Neuronal stem cell (in vitro differentiated cells): Measurements from ENCODE around the gene NFATC2.
A peak's percentile ranks its signal among the peaks of the same experiment; 100 is the strongest.

ENCODE experiments used
- DNase-seq: peaks from one replicate; pipeline ENCODE4 v3.0.0-alpha.2; 2013; ENCODE audit warnings: low spot score
- H2AFZ ChIP-seq: one replicate; pipeline ENCODE4 v1.6.1; 2013; ENCODE audit warnings: mild to moderate bottlenecking, low read length, inconsistent platforms
- H2AK5ac ChIP-seq: 2 replicates; pipeline ENCODE4 v1.6.1; 2013; ENCODE audit warnings: low read depth, mild to moderate bottlenecking, inconsistent platforms, low read length, moderate library complexity, mixed read lengths
- H2BK120ac ChIP-seq: 2 replicates; pipeline ENCODE4 v1.6.1; 2013; ENCODE audit warnings: low read depth, mild to moderate bottlenecking, inconsistent platforms, low read length, moderate library complexity, mixed read lengths
- H2BK12ac ChIP-seq: one replicate; pipeline ENCODE4 v1.6.1; 2013; ENCODE audit warnings: low read length, inconsistent platforms
- H2BK15ac ChIP-seq: 2 replicates; pipeline ENCODE4 v1.6.1; 2013; ENCODE audit warnings: mild to moderate bottlenecking, low read length, inconsistent platforms, mixed read lengths
- H2BK5ac ChIP-seq: one replicate; pipeline ENCODE4 v1.6.1; 2013; ENCODE audit warnings: inconsistent platforms, mild to moderate bottlenecking, low read length, moderate library complexity
- H3K14ac ChIP-seq: one replicate; pipeline ENCODE4 v1.6.1; 2013; ENCODE audit warnings: low read length, inconsistent platforms
- H3K18ac ChIP-seq: 2 replicates; pipeline ENCODE4 v1.6.1; 2013; ENCODE audit warnings: low read length, inconsistent platforms
- H3K23ac ChIP-seq: 2 replicates; pipeline ENCODE4 v1.6.1; 2013; ENCODE audit warnings: low read depth, mild to moderate bottlenecking, mixed read lengths, low read length, inconsistent platforms; ENCODE audit not compliant: poor library complexity
- H3K27ac ChIP-seq: replicated peaks from 3 replicates; pipeline ENCODE4 v1.5.1; 2013; ENCODE audit warnings: low read length, inconsistent platforms
- H3K27me3 ChIP-seq, 3 experiments: 2 replicates each; pipeline ENCODE4 v1.6.1; 2013; ENCODE audit warnings: low read length in 3 of 3, mild to moderate bottlenecking in 2 of 3, inconsistent platforms in 1 of 3, low read depth in 1 of 3, mixed read lengths in 1 of 3, moderate library complexity in 1 of 3; ENCODE audit not compliant: control insufficient read depth in 3 of 3, insufficient read depth in 3 of 3
- H3K36me3 ChIP-seq, 2 donors: replicated peaks in 1 of 2; 2 replicates each; pipeline ENCODE4 v1.6.1; 2013; ENCODE audit warnings: low read length in 2 of 2; ENCODE audit not compliant: control insufficient read depth in 2 of 2, insufficient read depth in 2 of 2
- H3K4ac ChIP-seq: 2 replicates; pipeline ENCODE4 v1.6.1; 2013; ENCODE audit warnings: inconsistent platforms, mild to moderate bottlenecking, low read length, moderate library complexity
- H3K4me1 ChIP-seq, 2 donors: 1 replicate in 1 of 2; 2 replicates in 1 of 2; pipeline ENCODE4 v1.6.1; 2013; ENCODE audit warnings: low read length in 2 of 2, low read depth in 1 of 2; ENCODE audit not compliant: control insufficient read depth in 2 of 2, insufficient read depth in 1 of 2
- H3K4me2 ChIP-seq: one replicate; pipeline ENCODE4 v1.6.1; 2013; ENCODE audit warnings: mild to moderate bottlenecking, low read length, inconsistent platforms; ENCODE audit not compliant: insufficient read depth, poor library complexity, severe bottlenecking
- H3K4me3 ChIP-seq, 2 donors: 2 replicates each; pipeline ENCODE4 v1.5.1; 2013; ENCODE audit warnings: low read length in 2 of 2, mild to moderate bottlenecking in 2 of 2, inconsistent platforms in 1 of 2, moderate library complexity in 1 of 2
- H3K79me1 ChIP-seq: one replicate; pipeline ENCODE4 v1.6.1; 2013; ENCODE audit warnings: low read depth, mild to moderate bottlenecking, inconsistent platforms, low read length, moderate library complexity
- H3K9ac ChIP-seq: one replicate; pipeline ENCODE4 v1.6.1; 2013; ENCODE audit warnings: mild to moderate bottlenecking, low read depth, low read length, inconsistent platforms; ENCODE audit not compliant: poor library complexity
- H3K9me3 ChIP-seq, 2 donors: replicated peaks in 1 of 2; 2 replicates each; pipeline versions ENCODE3 to v1.6.1; 2013; ENCODE audit warnings: low read length in 2 of 2, mild to moderate bottlenecking in 2 of 2, inconsistent platforms in 1 of 2, low read depth in 1 of 2, mixed read lengths in 1 of 2, moderate library complexity in 1 of 2; ENCODE audit not compliant: control insufficient read depth in 2 of 2, insufficient read depth in 1 of 2
- H4K8ac ChIP-seq: one replicate; pipeline ENCODE4 v1.6.1; 2013; ENCODE audit warnings: low read depth, mild to moderate bottlenecking, inconsistent platforms, low read length, moderate library complexity
- H4K91ac ChIP-seq: one replicate; pipeline ENCODE4 v1.6.1; 2013; ENCODE audit warnings: low read length, low read depth, mild to moderate bottlenecking, inconsistent platforms; ENCODE audit not compliant: poor library complexity
- WGBS, 2 donors: extraction: QIAGEN DNeasy Blood & Tissue Kit; methylation state at CpG; one replicate each; pipeline ENCODE4 v1.1.7; 2013; ENCODE audit warnings: missing lambda C conversion rate in 2 of 2, mixed read lengths in 1 of 2; ENCODE audit not compliant: insufficient read length in 2 of 2, insufficient replicate concordance in 1 of 2; ENCODE audit errors: extremely low coverage in 2 of 2; 5-methylcytosine and 5-hydroxymethylcytosine counted together

NFATC2 gene

GRCh38 chr20:51420805-51421204 lies 121.7 kb downstream of the NFATC2 start:
- no peak for DNase-seq
- Histone ChIP-seq H2BK15ac (no peak overlapping the region), H3K27ac (no peak overlapping the region), H3K14ac (no peak overlapping the region), H2AK5ac (no peak overlapping the region), H2BK120ac (no peak overlapping the region), H3K79me1 (no peaks in the 10 kb centered on the region), H4K91ac (no peak overlapping the region), H2BK5ac (no peak overlapping the region), H3K4me1 (peaks cover 5 to 20% of the 10 kb centered on the region in 2 donors), H3K4me2 (no peak overlapping the region), H3K4me3 (no peak overlapping the region), H3K23ac (no peak overlapping the region), H3K9me3 (no peaks in the 10 kb centered on the region), H4K8ac (no peak overlapping the region), H3K9ac (no peak overlapping the region), H3K36me3 (no peaks in the 10 kb centered on the region), H3K4ac (no peak overlapping the region), H2AFZ (no peak overlapping the region), H2BK12ac (no peak overlapping the region), H3K27me3 (no peaks in the 10 kb centered on the region), H3K18ac (no peak overlapping the region)
- WGBS, 2 donors: no CpG with 5 or more reads among the region's 3 CpGs

- no peaks in the 10 kb centered on the region for H3K79me1 ChIP-seq
- H3K4me3 ChIP-seq: no peak overlapping the region
- H3K9ac ChIP-seq: no peak overlapping the region
- no peaks in the 10 kb centered on the region for H3K36me3 ChIP-seq
- no peak overlapping the region for H4K91ac ChIP-seq
- H2AFZ ChIP-seq: no peak overlapping the region
- no peak overlapping the region for H3K14ac ChIP-seq
- no peak overlapping the region for H3K18ac ChIP-seq
- H3K27me3 ChIP-seq: no peaks in the 10 kb centered on the region
- H3K4me1 ChIP-seq: peaks cover 1 to 15% of the 10 kb centered on the region in 2 donors
- no peak overlapping the region for H2AK5ac ChIP-seq
- H2BK12ac ChIP-seq: no peak overlapping the region
- H3K4ac ChIP-seq: no peak overlapping the region
- no peak overlapping the region for H4K8ac ChIP-seq
- no peak overlapping the region for H2BK15ac ChIP-seq
- H3K4me2 ChIP-seq: no peak overlapping the region
- no peak overlapping the region for H3K23ac ChIP-seq
- no peak overlapping the region for H2BK5ac ChIP-seq
- WGBS, 2 donors: no CpG with 5 or more reads among the region's 1 CpG
- H3K9me3 ChIP-seq: no peaks in the 10 kb centered on the region
- DNase-seq: no peak
- no peak overlapping the region for H2BK120ac ChIP-seq
- no peak overlapping the region for H3K27ac ChIP-seq
Observed at GRCh38 chr20:51420111-51420510, 122.4 kb downstream of the NFATC2 start.

- H2BK120ac ChIP-seq: no peak overlapping the region
- DNase-seq: no peak
- H3K27ac ChIP-seq: no peak overlapping the region
- H4K8ac ChIP-seq: no peak overlapping the region
- no peaks in the 10 kb centered on the region for H3K9me3 ChIP-seq
- peaks cover 1 to 15% of the 10 kb centered on the region in 2 donors for H3K4me1 ChIP-seq
- WGBS, 2 donors: no CpG with 5 or more reads among the region's 4 CpGs
- H3K4me2 ChIP-seq: no peak overlapping the region
- H2AFZ ChIP-seq: peak overlapping the region; percentile 14
- H3K14ac ChIP-seq: no peak overlapping the region
- no peak overlapping the region for H2AK5ac ChIP-seq
- H3K36me3 ChIP-seq: no peaks in the 10 kb centered on the region
- no peaks in the 10 kb centered on the region for H3K27me3 ChIP-seq
- H3K9ac ChIP-seq: no peak overlapping the region
- H4K91ac ChIP-seq: no peak overlapping the region
- H3K79me1 ChIP-seq: no peaks in the 10 kb centered on the region
- no peak overlapping the region for H3K23ac ChIP-seq
- no peak overlapping the region for H3K4me3 ChIP-seq
- no peak overlapping the region for H2BK12ac ChIP-seq
- H3K4ac ChIP-seq: no peak overlapping the region
- no peak overlapping the region for H2BK5ac ChIP-seq
- no peak overlapping the region for H2BK15ac ChIP-seq
- no peak overlapping the region for H3K18ac ChIP-seq
Observed at GRCh38 chr20:51419646-51420045, 122.9 kb downstream of the NFATC2 start.

GRCh38 chr20:51419231-51419630 lies 123.3 kb downstream of the NFATC2 start:
- WGBS, 2 donors: no CpG with 5 or more reads among the region's 2 CpGs
- no peaks in the 10 kb centered on the region for H3K36me3 ChIP-seq

More at GRCh38 chr20:51419231-51419630, 123.3 kb downstream of the NFATC2 start:
- Histone ChIP-seq H2BK12ac (no peak overlapping the region), H3K4ac (no peak overlapping the region), H4K8ac (no peak overlapping the region), H3K27me3 (no peaks in the 10 kb centered on the region), H3K18ac (no peak overlapping the region), H3K14ac (no peak overlapping the region), H2BK15ac (no peak overlapping the region), H2BK5ac (no peak overlapping the region), H3K4me2 (no peak overlapping the region), H3K79me1 (no peaks in the 10 kb centered on the region), H3K4me3 (no peak overlapping the region), H4K91ac (no peak overlapping the region), H2AFZ (peak overlapping the region; percentile 14), H3K9me3 (no peaks in the 10 kb centered on the region), H2BK120ac (no peak overlapping the region), H2AK5ac (no peak overlapping the region), H3K23ac (no peak overlapping the region), H3K4me1 (peaks cover 1 to 12% of the 10 kb centered on the region in 2 donors), H3K27ac (no peak overlapping the region), H3K9ac (no peak overlapping the region)
- DNase-seq: no peak
